Measurements from ENCODE around the gene NARS2.
"Not testable (repeated sequence)": the region's sequence is repeated elsewhere in the genome, so short reads cannot be mapped to it uniquely, and the experiment has no call there.

Gene NARS2

DNA sequence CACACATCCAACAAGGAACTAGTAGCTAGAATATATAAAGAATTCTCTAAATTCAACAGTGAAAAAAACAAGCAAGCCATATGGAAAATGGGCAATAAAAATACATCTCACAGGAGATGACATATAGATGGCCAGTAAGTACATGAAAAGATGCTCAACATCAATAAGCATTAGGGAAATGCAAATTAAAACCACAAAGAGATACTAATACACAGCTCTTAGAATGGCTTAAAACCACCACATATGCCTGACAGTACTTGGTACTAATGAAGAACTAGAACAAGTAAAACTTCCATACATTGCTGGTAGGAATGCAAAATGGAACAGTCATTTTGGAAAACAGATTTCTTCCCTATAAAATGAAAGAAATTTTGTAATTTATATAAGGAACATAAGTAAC, 85.5 kb downstream of the NARS2 start:
- no peak for DNase-seq (ENCODE audit: low spot score)

- no peak for DNase-seq (ENCODE audit: low spot score)
Measured at GRCh38 chr11:78478536-78478935, 96.1 kb downstream of the NARS2 start.

- no peak for DNase-seq (ENCODE audit: low spot score)
Measured at GRCh38 chr11:78476066-78476465, 98.6 kb downstream of the NARS2 start.

DNA sequence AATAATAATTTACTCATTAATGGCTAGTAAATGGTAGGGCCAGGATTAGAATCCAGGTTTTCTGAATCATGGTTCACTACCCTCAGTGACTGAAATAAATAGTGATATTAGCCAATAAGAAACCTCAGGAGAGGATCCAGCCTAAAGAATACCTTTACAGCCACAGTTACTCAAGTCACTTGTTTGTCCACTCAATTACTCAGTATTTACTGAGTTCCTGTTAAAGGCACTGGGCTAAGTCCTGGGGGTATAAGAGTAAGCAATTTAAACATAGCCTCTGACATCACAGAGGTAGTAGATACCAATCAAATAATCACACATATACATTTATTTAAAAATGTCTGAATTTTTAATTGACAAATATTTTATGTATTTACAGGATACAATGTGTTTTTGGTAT, 100.2 kb downstream of the NARS2 start:
- DNase-seq (ENCODE audit: low spot score) = no peak

GRCh38 chr11:78472905-78473304, 101.8 kb downstream of the NARS2 start:
- DNase-seq (ENCODE audit: low spot score) = no peak

- no peak for DNase-seq (ENCODE audit: low spot score)
Measured at GRCh38 chr11:78472382-78472781, 102.3 kb downstream of the NARS2 start.

- peak; percentile 18 for DNase-seq (ENCODE audit: low spot score)
Measured at GRCh38 chr11:78470861-78471442, 103.7 kb downstream of the NARS2 start.

DNA sequence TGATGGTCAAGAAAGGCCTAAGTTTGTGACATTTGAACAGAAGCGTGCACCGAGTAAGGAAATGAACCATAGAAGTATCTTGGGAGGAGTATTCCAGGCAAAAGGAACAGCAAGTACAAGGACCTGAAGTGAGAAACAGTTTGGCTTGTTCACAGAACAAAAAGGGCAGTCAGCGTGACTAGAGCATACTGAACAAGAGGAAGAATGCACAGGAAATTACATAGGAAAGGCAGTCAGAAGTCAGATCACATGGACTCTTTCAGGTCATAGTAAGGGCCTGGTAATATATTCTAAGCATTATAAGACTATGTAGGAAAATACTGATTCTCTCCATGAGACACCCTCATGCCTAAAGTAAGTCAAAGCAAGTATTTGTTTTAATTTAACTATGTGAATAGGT, 104.8 kb downstream of the NARS2 start:
- no peak for DNase-seq (ENCODE audit: low spot score)

- DNase-seq (ENCODE audit: low spot score) = no peak
Measured at GRCh38 chr11:78467931-78468330, 106.7 kb downstream of the NARS2 start.

DNA sequence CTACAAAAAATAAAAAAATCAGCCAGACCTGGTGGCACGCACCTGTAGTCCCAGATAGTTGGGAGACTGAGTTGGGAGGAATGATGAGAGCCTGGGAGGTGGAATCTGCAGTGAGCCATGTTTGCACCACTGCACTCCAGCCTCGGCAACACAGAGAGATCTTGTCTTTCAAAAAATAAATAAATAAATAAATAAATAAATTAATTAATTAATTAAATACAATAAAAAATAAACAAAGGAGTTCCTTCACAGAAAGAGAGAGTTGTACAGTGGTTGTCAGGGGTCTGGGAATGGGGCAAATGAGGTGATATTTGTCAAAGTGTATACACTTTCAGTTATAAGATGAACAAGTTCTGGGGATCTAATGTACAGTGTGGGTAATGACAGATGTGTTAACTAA, 107.3 kb downstream of the NARS2 start:
- no peak for DNase-seq (ENCODE audit: low spot score)

- DNase-seq (ENCODE audit: low spot score) = no peak
Measured at GRCh38 chr11:78465169-78465942, 109.3 kb downstream of the NARS2 start.

- DNase-seq (ENCODE audit: low spot score) = not testable (repeated sequence)
Measured at GRCh38 chr11:78464787-78465168, 109.9 kb downstream of the NARS2 start.

- no peak for DNase-seq (ENCODE audit: low spot score)
Measured at GRCh38 chr11:78460471-78460870, 114.2 kb downstream of the NARS2 start.

DNA sequence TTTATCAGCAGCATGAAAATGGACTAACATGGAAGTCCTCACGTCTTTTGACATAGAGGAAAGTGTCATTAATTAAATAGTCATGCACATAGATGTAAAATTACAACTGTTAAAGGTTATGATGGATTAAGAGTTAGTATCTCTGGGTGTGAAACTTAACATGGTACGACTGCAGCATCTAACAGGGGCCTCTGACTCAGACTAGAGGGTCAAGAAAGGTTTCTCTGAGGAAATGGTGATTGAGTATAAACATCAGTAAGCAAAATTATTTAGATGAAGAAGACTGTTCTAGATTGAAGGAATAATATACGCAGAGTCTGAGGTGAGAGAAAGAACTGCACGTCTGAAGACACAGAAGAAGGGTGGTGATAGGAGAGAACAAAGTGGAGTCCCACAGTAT, 114.9 kb downstream of the NARS2 start:
- DNase-seq (ENCODE audit: low spot score) = no peak

GRCh38 chr11:78457448-78457847, 117.2 kb downstream of the NARS2 start:
- no peak for DNase-seq (ENCODE audit: low spot score)

DNA sequence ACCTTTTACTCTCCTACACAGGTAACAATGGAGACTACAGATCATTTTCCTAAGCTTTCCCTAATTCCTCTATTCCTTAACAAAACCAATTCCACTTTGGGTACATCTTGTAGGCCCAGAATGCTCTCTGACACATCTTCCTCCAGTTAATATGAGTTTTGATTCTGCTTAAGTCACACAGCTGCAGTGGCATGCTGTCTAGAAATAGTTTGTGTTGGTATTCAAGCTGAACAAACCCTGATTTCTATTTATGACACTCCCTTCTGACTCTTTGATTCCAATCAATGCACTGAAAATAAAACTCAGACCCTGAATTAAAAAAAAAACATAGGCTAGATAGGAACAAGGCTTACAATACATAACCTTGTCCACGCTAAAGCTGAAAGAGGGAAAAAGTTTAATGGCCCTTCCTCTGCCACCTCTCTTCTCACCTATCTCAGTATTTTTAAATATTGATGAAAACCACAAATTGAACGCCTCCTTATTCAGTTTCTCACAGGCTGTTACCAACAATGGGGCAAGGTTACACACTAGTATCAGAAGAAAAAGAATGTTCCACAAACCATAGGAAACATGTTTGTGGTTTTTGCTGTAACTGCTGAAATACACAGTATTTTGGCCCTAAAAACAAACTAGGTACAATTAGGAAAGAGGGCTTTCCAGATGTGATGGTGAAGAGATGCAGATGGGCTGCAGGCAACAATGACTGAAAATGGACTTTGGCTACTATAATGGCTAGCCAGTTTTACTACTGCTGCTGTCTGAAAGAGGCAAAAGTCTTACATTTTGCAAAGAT, 121.3 kb downstream of the NARS2 start:
- no peak for DNase-seq (ENCODE audit: low spot score)

- no peak for DNase-seq (ENCODE audit: low spot score)
Measured at GRCh38 chr11:78451371-78452150, 123.1 kb downstream of the NARS2 start.

DNA sequence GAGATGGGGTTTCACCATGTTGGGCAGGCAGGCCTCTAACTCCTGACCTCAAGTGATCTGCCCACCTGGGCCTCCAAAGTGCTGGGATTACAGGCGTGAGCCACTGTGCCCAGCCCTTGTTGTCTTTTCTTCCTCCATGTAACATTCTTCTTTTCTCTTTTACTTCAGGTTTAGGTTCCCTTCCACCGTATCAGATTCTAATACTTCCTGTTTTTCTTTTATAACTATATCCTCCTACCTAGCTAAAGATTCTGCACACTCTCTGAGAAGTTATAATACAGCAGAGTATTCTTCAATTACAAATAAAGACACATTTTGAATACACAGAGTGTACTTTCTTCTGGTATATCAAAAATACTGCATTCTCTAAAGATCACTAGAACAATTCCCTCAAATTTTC, 123.8 kb downstream of the NARS2 start:
- DNase-seq (ENCODE audit: low spot score) = no peak

GRCh38 chr11:78449866-78450265, 124.8 kb downstream of the NARS2 start:
- DNase-seq (ENCODE audit: low spot score) = no peak

GRCh38 chr11:78446210-78446609, 128.5 kb downstream of the NARS2 start:
- DNase-seq (ENCODE audit: low spot score) = no peak

- DNase-seq (ENCODE audit: low spot score) = no peak
Measured at GRCh38 chr11:78444726-78445125, 129.9 kb downstream of the NARS2 start.

DNA sequence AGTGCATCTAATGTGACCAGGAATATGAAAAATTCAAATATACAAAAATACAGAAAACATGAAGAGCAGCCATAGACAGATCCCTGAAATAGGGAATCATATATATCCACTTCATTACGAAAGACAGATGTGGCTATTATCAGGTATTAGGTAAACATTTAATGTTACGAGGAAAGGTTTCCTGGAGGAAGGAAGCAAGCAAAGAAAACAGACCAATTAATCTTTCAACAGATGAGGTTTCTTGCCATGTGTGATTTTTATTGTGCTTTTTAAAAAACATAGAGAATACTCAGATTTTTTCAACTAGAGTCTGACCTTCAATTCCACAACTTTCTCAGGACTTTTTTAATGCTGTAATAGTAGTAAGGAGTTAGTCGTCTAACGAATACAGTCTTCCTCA, 132.7 kb downstream of the NARS2 start:
- DNase-seq (ENCODE audit: low spot score) = no peak
